GM13977 (cell line): ENCODE results near the gene PKP2.

Experiments used
- DNase-seq: peaks from one replicate; pipeline ENCODE4 v3.0.0; 2012; ENCODE audit warnings: low spot score
- in situ Hi-C: fragments of 300-500 bp; cut with MboI; formaldehyde crosslinking; loops from one replicate; pipeline ENCODE4 v1.12.0; 2022; ENCODE audit warnings: low sequenced_read_pairs, low pct_unique_long_range_greater_than_20kb, mixed read lengths, inconsistent platforms; ENCODE audit not compliant: unreplicated experiment
- TF ChIP-seq, protein P1 (sequence below): IDR thresholded peaks from 2 replicates; pipeline ENCODE4 v1.5.1; 2012; ENCODE audit warnings: mild to moderate bottlenecking, control low read depth; ENCODE audit not compliant: insufficient read depth; ENCODE audit errors: extremely low read depth, missing control alignments

Gene PKP2

DNA sequence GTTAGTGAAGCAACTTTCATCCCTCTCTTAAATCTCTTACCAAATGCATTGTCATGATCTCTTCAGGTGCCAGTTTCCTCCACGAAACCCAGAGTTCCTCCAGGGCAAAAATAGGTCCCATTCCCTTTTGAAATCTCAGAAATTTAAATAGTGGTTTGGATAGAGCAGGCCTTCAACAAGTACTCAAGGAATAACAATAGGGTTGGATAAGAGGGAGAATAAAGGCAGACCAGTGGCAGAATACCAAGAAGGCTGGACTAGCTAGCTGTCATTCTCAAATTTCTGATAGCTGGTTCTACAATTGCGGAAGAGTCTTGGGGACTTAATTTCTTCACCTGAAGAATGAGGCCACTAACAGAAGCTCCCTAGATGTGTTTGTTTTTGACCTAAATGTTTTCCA lies 62.5 kb downstream of the PKP2 start:
- in situ Hi-C loops: no loop called here
- DNase-seq: no peak
- TF ChIP-seq, protein P1, sequence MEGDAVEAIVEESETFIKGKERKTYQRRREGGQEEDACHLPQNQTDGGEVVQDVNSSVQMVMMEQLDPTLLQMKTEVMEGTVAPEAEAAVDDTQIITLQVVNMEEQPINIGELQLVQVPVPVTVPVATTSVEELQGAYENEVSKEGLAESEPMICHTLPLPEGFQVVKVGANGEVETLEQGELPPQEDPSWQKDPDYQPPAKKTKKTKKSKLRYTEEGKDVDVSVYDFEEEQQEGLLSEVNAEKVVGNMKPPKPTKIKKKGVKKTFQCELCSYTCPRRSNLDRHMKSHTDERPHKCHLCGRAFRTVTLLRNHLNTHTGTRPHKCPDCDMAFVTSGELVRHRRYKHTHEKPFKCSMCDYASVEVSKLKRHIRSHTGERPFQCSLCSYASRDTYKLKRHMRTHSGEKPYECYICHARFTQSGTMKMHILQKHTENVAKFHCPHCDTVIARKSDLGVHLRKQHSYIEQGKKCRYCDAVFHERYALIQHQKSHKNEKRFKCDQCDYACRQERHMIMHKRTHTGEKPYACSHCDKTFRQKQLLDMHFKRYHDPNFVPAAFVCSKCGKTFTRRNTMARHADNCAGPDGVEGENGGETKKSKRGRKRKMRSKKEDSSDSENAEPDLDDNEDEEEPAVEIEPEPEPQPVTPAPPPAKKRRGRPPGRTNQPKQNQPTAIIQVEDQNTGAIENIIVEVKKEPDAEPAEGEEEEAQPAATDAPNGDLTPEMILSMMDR: no peak

DNA sequence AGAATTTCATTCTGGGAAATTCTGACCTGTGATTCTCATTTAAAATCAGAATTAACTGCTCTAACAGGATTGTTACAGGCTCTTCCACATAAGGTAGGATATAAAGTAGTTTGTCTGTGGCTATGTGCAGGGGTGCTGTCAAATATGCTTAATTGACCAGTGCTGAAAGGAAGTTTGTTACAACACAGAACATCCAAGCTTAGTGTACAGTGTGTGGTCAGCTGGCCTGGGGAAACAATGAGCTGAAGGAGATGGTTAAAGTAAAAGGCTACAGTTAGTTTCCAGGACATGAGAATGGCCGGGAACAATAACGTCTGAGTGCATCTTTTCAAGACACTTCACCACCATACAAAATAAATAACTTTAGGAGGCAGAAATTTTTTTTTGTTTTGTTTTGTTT lies 68.0 kb downstream of the PKP2 start:
- no peak for DNase-seq
- in situ Hi-C loops: no loop called here
- TF ChIP-seq, protein P1: no peak

DNA sequence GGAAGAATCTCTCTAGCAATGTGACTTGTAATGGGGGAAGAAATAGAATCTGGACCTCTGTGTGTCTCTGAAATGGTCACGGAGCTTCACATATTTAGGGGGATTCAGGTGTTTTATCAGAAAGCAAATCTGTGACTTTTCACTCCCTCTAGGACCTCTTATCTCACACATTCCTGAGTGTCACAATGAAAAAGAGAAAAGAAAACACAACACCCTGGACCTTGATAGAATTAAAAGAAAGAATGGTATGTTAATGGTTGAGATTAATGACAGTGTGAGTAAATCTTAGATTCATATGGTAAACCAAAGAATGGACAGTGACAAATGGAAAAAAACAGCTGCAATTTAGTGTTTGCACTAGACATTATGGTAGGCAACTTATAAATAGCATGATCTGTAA lies 68.5 kb downstream of the PKP2 start:
- in situ Hi-C loops: no loop called here

DNA sequence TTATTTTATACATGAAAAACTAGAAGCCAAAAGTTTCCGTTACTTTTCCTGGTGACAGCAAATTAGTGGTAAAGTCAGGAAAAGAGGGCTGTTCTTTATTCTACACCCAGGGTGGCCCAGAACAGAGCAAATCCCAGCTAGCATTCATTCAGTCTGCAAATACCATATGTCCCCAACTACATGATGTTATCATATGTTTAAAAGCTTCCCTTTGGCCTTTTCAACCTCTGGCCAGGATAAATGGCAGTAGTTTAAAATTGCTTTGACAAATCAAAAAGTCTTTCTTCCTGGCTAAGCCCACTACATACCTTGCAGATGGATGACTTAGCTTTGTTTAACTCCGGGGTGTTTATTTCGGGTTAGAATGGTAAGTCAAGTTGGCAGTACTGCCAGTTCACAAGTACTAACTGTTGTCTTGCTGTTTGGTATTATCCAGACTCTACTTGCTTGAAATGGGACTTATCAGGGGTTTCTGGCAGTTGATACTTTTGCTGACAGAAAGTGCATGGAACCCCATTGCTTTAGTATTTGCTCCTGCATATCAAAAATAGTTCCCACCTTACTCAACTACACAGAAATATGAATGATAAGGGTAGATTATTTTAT lies 69.7 kb downstream of the PKP2 start:
- no peak for DNase-seq
- TF ChIP-seq, protein P1: no peak
- in situ Hi-C loops: no loop called here

More for the DNA sequence above, 68.5 kb downstream of the PKP2 start:
- DNase-seq: no peak
- TF ChIP-seq, protein P1: no peak

DNA sequence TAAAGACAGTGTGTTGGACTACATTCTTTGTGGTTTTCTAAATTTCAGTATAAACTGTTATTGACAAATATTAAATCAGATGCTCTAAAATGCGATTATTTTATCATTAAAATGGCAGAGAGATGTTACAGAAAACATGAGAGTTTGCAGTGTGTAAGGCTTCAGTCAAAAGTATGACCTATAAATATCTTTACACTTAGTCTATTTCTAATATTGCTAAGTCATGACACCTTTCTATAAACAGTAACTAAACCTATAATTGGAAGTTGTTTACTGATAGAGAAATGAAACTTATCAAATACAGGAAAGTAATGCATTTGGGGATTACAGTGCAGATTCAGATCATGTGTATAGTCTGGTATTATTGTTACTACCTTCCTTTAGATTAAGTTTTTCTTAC lies 72.0 kb downstream of the PKP2 start:
- in situ Hi-C loops: no loop called here
- no peak for DNase-seq
- TF ChIP-seq, protein P1: no peak

DNA sequence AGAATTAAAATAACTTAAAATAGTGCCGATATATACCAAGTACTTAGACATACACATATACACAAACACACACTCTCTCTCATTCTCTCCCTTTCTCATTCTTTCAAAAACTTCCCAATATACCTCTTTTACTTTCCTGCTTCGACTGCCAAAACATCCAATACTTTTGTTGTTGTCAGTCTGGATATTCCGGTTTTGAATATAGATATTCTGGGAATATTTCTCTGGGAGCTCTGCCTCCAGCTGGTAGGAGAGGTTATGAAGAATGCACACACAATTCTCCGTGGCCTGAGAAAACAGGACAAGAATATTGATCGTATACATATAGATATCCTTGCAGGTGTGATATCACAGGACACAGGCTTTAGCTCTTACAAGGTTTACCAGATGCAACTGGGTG lies 74.2 kb downstream of the PKP2 start:
- DNase-seq: no peak
- TF ChIP-seq, protein P1: no peak
- in situ Hi-C loops: no loop called here
